GM12892 (cell line): ENCODE results near the gene SORT1.

Source experiments
- POLR2A ChIP-seq: IDR thresholded peaks from 2 replicates; pipeline ENCODE4 v1.6.1; 2011; ENCODE audit warnings: low read depth, low read length, control low read depth
- TAF1 ChIP-seq: IDR thresholded peaks from 2 replicates; pipeline ENCODE4 v1.6.1; 2011; ENCODE audit warnings: low read depth, mild to moderate bottlenecking, control low read depth, low read length, borderline replicate concordance

DNA sequence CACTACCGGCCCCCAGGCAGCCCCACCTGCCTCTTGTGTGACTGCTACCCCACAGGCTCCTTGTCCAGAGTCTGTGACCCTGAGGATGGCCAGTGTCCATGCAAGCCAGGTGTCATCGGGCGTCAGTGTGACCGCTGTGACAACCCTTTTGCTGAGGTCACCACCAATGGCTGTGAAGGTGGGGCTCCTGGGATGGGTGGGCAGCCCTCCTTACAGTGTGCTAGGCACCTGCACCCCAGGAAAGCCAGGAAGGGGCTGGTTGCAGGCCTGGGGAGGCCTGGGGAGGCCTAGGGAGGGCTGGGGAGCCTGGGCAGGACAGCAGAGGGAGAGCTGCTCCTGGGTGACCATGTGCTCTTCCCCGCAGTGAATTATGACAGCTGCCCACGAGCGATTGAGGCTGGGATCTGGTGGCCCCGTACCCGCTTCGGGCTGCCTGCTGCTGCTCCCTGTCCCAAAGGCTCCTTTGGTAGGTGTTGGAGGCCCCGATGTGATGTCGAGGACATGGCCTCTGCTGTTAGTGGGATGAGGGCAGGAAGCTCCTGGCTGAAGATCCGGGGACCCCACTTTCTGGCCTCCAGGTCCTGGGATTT is 131.9 kb downstream of the SORT1 start:
- TF ChIP-seq TAF1, result no peak
- TF ChIP-seq POLR2A, result no peak
